Measurements from ENCODE around the gene PDK2.

The PDK2 gene

GRCh38 chr17:50135316-50136095 lies 40.4 kb downstream of the PDK2 start:
- DNase-seq (ENCODE audit: low spot score): no peak

GRCh38 chr17:50136096-50136687 lies 41.0 kb downstream of the PDK2 start:
- DNase-seq (ENCODE audit: low spot score): no peak

- no peak for DNase-seq (ENCODE audit: low spot score)
Observed at GRCh38 chr17:50137042-50137441, 41.9 kb downstream of the PDK2 start.

GRCh38 chr17:50139185-50139783 lies 44.1 kb downstream of the PDK2 start:
- DNase-seq (ENCODE audit: low spot score): no peak

GRCh38 chr17:50139950-50140885 lies 45.1 kb downstream of the PDK2 start:
- DNase-seq (ENCODE audit: low spot score): no peak

- no peak for DNase-seq (ENCODE audit: low spot score)
Observed at GRCh38 chr17:50141026-50141744, 46.0 kb downstream of the PDK2 start.

- DNase-seq (ENCODE audit: low spot score): no peak
Observed at GRCh38 chr17:50141745-50142110, 46.6 kb downstream of the PDK2 start.

- DNase-seq (ENCODE audit: low spot score): no peak
Observed at GRCh38 chr17:50143461-50144176, 48.5 kb downstream of the PDK2 start.

GRCh38 chr17:50144355-50144754 lies 49.2 kb downstream of the PDK2 start:
- no peak for DNase-seq (ENCODE audit: low spot score)

- DNase-seq (ENCODE audit: low spot score): no peak
Observed at GRCh38 chr17:50144845-50145531, 49.8 kb downstream of the PDK2 start.

GRCh38 chr17:50145532-50146229 lies 50.5 kb downstream of the PDK2 start:
- no peak for DNase-seq (ENCODE audit: low spot score)

GRCh38 chr17:50146230-50146926 lies 51.2 kb downstream of the PDK2 start:
- DNase-seq (ENCODE audit: low spot score): no peak

GRCh38 chr17:50146927-50147665 lies 51.9 kb downstream of the PDK2 start:
- no peak for DNase-seq (ENCODE audit: low spot score)

- no peak for DNase-seq (ENCODE audit: low spot score)
Observed at GRCh38 chr17:50147841-50148225, 52.7 kb downstream of the PDK2 start.

- DNase-seq (ENCODE audit: low spot score): peak; percentile 81
Observed at GRCh38 chr17:50148226-50149090, 53.3 kb downstream of the PDK2 start.

GRCh38 chr17:50149091-50149416 lies 53.9 kb downstream of the PDK2 start:
- no peak for DNase-seq (ENCODE audit: low spot score)

All from left forelimb (tissue), 1 donor.